ENCODE results near the gene SMARCA2.

Gene SMARCA2

GRCh38 chr9:2014696-2015580 lies at the start of gene SMARCA2:
TSS of gene SMARCA2 (plus strand) at chr9:2015347. CDS start at chr9:2029023, 13,676 bp downstream.
- DNase-seq (ENCODE audit: low spot score) = peak; percentile 74

- DNase-seq (ENCODE audit: low spot score) = no peak
Observed at GRCh38 chr9:1966725-1967366, 48.3 kb upstream of the SMARCA2 start.

- DNase-seq (ENCODE audit: low spot score) = no peak
Observed at GRCh38 chr9:1969160-1969559, 46.0 kb upstream of the SMARCA2 start.

GRCh38 chr9:1969898-1970297 lies 45.2 kb upstream of the SMARCA2 start:
- no peak for DNase-seq (ENCODE audit: low spot score)

GRCh38 chr9:1972672-1973071 lies 42.5 kb upstream of the SMARCA2 start:
- DNase-seq (ENCODE audit: low spot score) = no peak

- DNase-seq (ENCODE audit: low spot score) = no peak
Observed at GRCh38 chr9:1977026-1977425, 38.1 kb upstream of the SMARCA2 start.

- no peak for DNase-seq (ENCODE audit: low spot score)
Observed at GRCh38 chr9:1978941-1979340, 36.2 kb upstream of the SMARCA2 start.

- no peak for DNase-seq (ENCODE audit: low spot score)
Observed at GRCh38 chr9:1979741-1980367, 35.3 kb upstream of the SMARCA2 start.

GRCh38 chr9:1980387-1980786 lies 34.8 kb upstream of the SMARCA2 start:
- DNase-seq (ENCODE audit: low spot score) = no peak

- no peak for DNase-seq (ENCODE audit: low spot score)
Observed at GRCh38 chr9:1982074-1982473, 33.1 kb upstream of the SMARCA2 start.

- no peak for DNase-seq (ENCODE audit: low spot score)
Observed at GRCh38 chr9:1986341-1986740, 28.8 kb upstream of the SMARCA2 start.

GRCh38 chr9:1989500-1989899 lies 25.6 kb upstream of the SMARCA2 start:
- no peak for DNase-seq (ENCODE audit: low spot score)

GRCh38 chr9:1994180-1994579 lies 21.0 kb upstream of the SMARCA2 start:
- DNase-seq (ENCODE audit: low spot score) = no peak

GRCh38 chr9:1995084-1995483 lies 20.1 kb upstream of the SMARCA2 start:
- no peak for DNase-seq (ENCODE audit: low spot score)

- no peak for DNase-seq (ENCODE audit: low spot score)
Observed at GRCh38 chr9:1996156-1996555, 19.0 kb upstream of the SMARCA2 start.

- DNase-seq (ENCODE audit: low spot score) = no peak
Observed at GRCh38 chr9:1997646-1998045, 17.5 kb upstream of the SMARCA2 start.

GRCh38 chr9:1998111-1998510 lies 17.0 kb upstream of the SMARCA2 start:
- DNase-seq (ENCODE audit: low spot score) = no peak

- DNase-seq (ENCODE audit: low spot score) = no peak
Observed at GRCh38 chr9:2000314-2000713, 14.8 kb upstream of the SMARCA2 start.

GRCh38 chr9:2008372-2008771 lies 6.8 kb upstream of the SMARCA2 start:
- DNase-seq (ENCODE audit: low spot score) = no peak

- DNase-seq (ENCODE audit: low spot score) = no peak
Observed at GRCh38 chr9:2012347-2012746, 2.8 kb upstream of the SMARCA2 start.

GRCh38 chr9:2013743-2014475 lies 1.2 kb upstream of the SMARCA2 start:
- DNase-seq (ENCODE audit: low spot score) = no peak
